ENCODE measurements around the gene NUAK1. TPM values are rescaled to one million over a fixed set of nuclear protein-coding genes. Genes with fewer than 3 reads are reported as not detected.
A peak's percentile ranks its signal among the peaks of the same experiment; 100 is the strongest.

The NUAK1 gene
- 7.5 and 10.7 TPM in 2 replicates for total RNA-seq (2014; rRNA removed; shearing (Covaris generic))
- 5.2 and 7.5 TPM in 2 replicates for polyA plus RNA-seq (2015; cell fraction: cytosol; rRNA removed)
- polyA plus RNA-seq (2015; cell fraction: nucleus; rRNA removed) = 6.8 and 8.2 TPM in 2 replicates

- DNase-seq (ENCODE audit: low read depth) = peak; percentile 66
Observed at GRCh38 chr12:106138633-106139421, at the start of gene NUAK1. Gene NUAK1, minus strand, starts transcription at chr12:106138954. Its CDS starts 301 bp downstream, at chr12:106138653.

- DNase-seq (ENCODE audit: low read depth) = no peak
Observed at GRCh38 chr12:106188256-106188655, 49.5 kb upstream of the NUAK1 start.

GRCh38 chr12:106187842-106188241, 49.1 kb upstream of the NUAK1 start:
- no peak for DNase-seq (ENCODE audit: low read depth)

DNA sequence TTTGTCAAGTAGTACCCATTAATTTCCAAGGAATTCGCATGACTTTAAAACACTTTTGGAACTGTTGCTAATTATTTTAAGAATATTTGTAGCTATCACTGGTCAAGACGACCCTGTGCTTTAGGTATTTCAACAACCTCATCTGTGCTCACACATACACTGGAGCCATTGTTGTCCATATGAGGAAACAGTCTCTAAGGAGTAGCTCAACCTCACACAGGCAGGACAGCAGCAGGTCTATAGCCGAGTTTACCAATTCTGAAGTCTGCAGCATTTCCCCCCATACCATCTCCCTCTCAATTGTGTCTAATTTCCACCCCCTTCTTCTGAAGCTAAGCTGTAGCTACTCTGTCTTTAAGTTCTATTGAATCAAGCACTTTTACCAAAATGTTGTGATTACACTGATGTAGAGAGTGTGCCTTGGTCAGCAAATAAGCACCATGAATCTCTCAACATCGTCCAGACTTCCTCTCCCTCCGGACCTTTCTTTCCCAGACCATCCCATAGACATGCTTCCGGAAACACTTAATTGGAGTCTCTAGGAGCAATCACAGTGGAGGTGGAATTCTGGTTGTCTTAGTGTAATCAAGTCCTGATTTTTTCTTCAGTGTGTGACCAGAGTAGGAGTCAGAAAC, 48.5 kb upstream of the NUAK1 start:
- no peak for DNase-seq (ENCODE audit: low read depth)

- DNase-seq (ENCODE audit: low read depth) = no peak
Observed at GRCh38 chr12:106183735-106184134, 45.0 kb upstream of the NUAK1 start.

DNA sequence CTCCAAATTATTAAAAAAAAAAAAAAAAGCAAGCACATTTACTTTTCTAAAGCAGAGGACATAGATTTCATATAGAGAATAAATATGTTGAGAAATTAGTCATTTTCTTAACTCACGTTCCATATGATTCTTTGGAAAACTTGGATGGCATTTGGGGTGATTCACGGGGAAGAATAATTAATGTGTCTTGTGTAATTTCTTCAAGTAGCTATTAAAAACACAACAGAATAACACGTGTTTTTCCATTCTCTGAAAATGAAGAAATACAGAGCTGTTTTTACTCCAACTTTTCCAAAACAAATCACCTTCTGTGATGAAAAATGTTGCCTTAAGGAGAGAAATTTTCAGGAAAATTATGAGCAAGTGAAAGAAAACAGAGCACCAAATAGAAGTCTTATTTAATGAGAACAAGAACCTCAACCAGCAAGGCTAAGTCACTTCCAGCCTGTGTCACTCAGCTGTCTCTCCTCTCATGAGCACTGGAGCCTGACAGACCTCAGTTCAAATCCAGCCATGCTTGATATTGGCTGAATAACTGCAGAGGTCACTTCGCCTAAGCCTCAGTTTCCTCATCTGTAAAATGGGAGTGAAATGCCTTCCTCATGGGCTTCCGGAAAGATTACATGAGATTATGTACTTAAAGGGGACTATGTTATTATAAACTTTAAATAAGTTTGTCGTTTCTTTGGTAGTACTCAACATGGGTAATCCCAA, 42.8 kb upstream of the NUAK1 start:
- DNase-seq (ENCODE audit: low read depth) = no peak

DNA sequence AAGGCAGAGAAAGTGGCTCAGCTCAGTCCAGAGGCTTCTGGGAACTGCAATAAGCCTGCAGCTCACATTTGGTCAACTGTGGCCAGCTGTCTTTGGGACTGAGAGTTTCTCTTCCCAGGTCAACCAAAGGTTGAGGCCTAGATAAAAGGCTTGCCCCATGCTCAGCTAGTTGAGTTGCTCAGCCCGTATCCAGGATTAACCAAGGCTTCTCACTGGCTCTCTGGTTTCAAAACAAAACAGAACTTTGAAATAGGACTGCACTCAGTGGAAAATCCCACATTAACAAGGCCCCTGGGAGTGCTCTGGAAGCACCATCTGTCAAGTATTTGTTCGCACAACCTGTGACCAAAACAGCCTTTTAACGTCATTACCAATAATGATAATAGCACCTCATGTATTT, 40.3 kb upstream of the NUAK1 start:
- no peak for DNase-seq (ENCODE audit: low read depth)

- no peak for DNase-seq (ENCODE audit: low read depth)
Observed at GRCh38 chr12:106178562-106178961, 39.8 kb upstream of the NUAK1 start.

GRCh38 chr12:106176560-106176959, 37.8 kb upstream of the NUAK1 start:
- no peak for DNase-seq (ENCODE audit: low read depth)

- DNase-seq (ENCODE audit: low read depth) = no peak
Observed at GRCh38 chr12:106174876-106175275, 36.1 kb upstream of the NUAK1 start.

- no peak for DNase-seq (ENCODE audit: low read depth)
Observed at GRCh38 chr12:106173442-106173841, 34.7 kb upstream of the NUAK1 start.

GRCh38 chr12:106171117-106171750, 32.5 kb upstream of the NUAK1 start:
- no peak for DNase-seq (ENCODE audit: low read depth)

- peak; percentile 61 for DNase-seq (ENCODE audit: low read depth)
Observed at GRCh38 chr12:106170285-106170684, 31.5 kb upstream of the NUAK1 start.

DNA sequence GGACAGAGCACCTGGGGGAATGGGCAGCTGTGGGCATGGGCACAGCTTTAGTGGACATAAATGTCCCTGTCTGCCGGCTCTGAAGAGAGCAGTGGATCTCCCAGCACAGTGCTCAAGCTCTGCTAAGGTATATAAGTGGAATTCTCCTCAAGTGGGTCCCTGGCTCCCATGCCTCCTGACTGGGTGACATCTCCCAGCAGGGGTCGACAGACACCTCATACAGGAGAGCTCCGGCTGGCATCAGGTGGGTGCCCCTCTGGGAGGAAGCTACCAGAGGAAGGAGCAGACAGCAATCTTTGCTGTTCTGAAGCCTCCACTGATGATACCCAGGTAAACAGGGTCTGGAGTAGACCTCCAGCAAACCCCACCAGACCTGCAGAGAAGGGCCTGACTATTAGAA, 25.0 kb upstream of the NUAK1 start:
- no peak for DNase-seq (ENCODE audit: low read depth)

DNA sequence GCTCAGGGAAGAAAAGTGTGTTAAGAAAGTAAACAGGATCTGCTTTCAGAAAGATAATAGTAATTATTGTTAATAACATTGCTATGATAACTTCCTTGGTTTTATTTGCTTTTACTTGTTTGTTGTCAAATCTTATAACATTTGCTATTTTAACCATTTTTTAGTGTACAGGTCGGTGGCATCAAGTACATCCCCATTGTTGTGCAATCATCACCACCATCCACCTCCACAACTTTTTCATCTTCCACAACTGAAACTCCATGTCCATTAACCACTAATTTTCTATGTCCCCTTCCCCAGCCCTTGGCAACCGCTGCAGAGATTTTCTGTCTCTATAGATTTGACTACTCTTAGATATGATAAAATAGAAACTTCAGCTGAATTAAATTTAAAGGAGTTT, 22.7 kb upstream of the NUAK1 start:
- no peak for DNase-seq (ENCODE audit: low read depth)

DNA sequence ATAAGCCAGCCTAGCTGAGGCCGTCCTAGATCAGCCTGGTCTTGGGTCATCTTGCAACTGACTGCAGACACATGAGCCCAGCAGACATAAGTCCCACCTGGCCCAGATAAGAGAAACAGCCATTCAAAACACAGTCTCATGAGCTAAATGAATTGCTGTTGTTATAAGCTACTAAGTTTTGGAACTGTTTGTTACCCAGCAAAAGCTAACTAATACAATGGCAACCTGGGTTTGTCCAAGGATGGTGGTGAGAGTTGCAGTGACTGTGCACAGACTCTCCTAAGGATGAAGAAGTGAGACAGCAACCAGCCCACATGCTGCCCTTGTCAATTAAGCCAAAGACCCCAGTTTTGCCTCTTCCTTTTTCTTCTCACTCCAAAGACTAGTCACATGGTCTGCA, 22.2 kb upstream of the NUAK1 start:
- no peak for DNase-seq (ENCODE audit: low read depth)

DNA sequence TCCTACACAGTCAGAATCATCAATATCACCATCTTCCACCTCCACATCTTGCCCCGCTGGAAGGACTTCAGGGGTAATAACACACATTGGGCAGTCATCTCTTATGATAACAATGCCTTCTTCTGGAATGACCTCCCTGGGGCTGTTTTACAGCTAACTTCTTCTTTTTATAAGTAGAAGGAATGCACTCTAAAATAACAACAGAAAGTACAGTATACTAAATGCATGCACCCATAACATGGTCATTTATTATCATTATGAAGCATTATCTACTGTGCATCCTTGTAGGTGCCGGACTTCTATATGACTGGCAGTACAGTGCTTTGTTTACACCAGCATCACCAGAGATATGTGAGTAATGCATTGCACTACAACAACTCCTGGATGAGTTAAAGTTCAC, 19.0 kb upstream of the NUAK1 start:
- DNase-seq (ENCODE audit: low read depth) = no peak

- DNase-seq (ENCODE audit: low read depth) = no peak
Observed at GRCh38 chr12:106154751-106155273, 16.1 kb upstream of the NUAK1 start.

GRCh38 chr12:106152334-106152733, 13.6 kb upstream of the NUAK1 start:
- DNase-seq (ENCODE audit: low read depth) = no peak

- DNase-seq (ENCODE audit: low read depth) = no peak
Observed at GRCh38 chr12:106150555-106150954, 11.8 kb upstream of the NUAK1 start.

DNA sequence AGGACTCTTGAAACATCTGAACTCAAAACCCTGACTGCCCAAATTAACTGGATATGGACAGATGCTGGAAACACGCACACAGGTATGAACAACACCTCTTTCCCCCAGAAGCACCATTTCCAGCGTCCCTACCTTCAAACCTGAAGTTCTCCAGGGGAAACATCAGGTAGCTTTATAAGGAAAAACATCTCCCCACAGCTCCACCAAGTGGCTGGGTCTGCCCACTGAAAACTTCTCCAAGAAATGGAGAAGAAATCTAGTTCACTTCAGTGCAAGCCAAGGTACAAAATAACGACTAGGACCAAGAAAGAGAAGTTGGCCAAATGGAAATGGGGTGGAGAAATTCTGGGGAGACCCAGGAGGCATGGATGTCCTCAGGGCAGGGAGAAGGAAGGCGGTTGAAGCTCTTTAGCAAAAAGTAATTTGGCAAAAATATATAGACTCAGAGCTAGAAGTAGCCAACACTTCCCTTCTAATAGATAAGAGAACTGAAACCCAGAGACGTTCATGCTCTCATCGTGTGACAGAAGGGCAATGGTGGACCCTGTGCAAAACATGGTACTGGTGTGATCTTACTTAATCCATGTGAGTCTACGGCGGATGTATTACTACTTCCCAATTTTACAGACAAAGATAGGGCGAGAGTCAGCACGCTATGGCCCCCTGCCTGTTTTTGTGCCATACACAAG, 10.5 kb upstream of the NUAK1 start:
- DNase-seq (ENCODE audit: low read depth) = peak; percentile 32
